GM19452 (cell line): ENCODE results near the gene LACRT.

ENCODE experiments used
- ATAC-seq: cut with Tn5 transposase; IDR thresholded peaks from one replicate; pipeline ENCODE4 v1.9.1; 2021; ENCODE audit not compliant: unreplicated experiment

LACRT gene

DNA sequence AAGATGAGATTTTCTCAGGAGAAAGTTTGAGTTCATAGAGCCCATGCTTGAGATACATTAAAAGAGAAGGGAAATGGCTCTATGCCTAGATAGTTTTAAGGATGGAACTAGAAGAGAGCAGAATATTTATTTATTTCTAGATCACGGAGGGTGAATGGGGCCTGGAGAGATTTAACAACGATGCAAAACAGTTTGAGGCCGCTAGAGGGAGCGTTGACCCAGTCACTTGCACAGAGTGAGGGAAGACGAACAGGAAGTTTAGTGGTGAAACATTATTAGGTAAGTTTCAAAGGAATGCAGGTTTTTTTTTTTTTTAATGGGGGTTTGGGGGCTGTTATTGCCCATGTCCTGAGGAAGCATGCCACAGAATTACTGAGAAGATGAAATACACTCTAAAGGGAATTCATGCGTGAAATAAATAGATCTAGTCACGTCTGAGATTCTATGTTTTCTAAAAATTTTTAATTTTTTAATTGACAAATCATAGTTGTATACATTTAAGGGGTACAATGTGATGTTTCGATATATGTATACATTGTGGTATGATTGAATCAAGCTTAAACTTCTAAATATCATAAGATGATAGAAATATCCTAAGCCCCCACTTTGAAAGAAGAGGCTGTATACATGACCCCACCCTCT is 31.4 kb downstream of the LACRT start:
- ATAC-seq: peak; percentile 91

DNA sequence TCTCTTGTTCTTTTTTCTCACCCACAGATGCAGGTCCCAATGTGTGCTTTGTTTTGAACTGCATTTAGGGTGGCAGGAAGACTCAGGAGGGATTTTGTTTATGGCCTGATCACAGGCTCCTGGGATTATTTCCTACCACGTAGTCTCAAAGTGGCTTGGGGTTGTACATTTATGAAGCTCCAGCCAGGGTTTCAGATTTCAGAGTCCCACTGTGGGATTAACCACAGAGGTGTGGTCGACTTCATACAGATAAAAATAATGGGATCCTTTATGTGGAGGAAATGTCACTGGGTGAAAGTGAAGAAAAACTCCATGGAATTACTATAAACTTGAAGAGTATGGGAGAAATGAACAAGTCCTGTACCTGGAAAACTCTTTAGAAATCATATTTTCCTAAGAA is 32.0 kb downstream of the LACRT start:
- ATAC-seq: no peak

DNA sequence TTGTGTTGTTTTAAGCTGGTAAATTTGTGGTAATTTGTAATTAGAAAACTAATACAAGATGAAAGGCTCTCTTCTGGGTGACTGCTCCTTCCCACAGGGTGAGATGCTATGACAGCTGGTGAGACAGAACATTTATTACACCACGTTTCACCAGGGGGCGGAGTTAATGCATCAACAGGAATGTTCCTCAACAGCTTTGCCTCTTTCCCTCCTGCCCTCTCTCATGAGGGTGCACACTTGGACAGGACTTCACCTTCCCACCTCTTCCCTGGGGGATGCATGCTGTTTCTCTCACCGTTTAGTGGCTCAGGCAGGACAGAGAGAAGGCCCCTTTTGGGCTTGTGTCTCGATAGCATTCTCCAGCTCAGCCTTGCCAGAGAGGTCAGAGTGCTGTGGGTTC is 32.9 kb downstream of the LACRT start:
- ATAC-seq: no peak

DNA sequence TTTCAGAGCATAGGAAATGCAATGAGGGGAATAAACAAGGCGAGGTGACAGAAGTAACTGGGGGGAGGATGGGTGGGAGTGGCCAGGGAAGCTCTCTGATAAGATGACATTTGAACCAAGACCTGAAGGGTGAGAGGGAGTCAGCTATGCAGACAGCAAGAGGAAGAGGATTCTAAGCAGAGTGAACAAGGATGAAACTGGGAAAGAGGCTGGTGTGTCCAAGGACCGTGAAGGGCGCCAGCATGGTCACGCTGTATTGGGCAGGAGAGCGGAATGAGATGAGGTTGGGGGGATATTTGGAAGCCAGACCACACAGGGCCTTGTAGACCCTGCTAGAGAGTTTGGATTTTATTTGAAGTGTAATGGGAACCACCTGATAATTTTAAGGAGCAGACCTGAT is 35.7 kb downstream of the LACRT start:
- no peak for ATAC-seq

DNA sequence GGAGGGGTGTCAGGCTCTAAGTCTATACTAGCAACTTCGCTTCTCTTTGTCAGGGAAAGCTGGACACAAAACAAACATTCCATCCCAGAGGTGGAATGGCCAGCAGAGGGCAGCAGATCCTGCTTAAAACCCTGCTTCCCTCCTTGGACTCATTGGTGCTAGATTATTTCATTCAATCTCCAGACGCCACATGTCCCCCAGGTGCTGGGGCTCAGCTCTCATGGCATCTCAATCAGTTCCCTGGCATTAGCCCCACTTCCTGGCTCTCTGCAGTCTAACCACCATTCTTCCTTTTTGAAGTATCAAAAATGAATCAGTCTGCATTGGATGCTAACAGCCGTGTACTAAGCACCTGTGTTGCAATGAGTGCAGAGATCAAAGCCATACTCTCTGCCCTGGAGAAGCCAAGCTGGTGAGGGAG is 38.2 kb downstream of the LACRT start:
- no peak for ATAC-seq

DNA sequence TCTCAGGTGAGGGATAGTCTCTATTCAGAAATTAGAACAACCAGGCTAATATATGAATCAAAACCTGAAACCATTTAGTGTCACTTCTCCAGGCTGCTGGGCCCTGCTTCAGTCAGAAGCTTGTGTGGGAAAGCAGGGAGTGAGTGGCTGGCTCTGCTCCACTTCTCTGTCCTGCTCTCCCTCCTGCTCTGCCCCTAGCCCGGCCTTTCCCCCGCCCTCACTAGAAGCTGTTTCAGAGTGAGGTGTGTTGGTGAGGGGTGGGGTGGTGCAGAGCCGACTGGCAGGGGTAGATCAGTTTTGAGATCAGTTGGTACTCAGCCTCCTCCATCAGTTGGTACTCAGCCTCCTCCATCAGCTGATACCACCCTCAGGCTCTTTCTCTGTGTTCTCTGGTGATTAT is 39.2 kb downstream of the LACRT start:
- no peak for ATAC-seq

DNA sequence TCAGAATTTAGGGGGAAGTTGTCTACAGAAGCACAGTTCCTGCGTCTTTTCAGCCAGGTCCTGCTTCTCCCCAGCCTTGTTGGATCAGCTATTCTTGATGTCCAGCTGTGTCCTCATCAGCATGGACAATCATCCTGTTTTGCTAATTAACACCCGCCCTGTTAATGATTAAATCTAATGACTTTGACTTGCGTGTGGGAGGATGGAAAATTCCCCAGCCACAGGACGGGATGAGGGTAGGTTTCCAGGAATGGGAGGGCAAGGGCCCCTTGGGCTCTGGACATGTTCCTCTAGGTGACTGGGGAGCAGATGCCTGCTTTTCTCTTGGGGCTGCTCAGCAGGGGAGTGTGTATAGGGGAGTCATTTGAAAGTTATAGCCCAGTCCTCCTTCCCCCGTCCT is 41.0 kb downstream of the LACRT start:
- no peak for ATAC-seq

DNA sequence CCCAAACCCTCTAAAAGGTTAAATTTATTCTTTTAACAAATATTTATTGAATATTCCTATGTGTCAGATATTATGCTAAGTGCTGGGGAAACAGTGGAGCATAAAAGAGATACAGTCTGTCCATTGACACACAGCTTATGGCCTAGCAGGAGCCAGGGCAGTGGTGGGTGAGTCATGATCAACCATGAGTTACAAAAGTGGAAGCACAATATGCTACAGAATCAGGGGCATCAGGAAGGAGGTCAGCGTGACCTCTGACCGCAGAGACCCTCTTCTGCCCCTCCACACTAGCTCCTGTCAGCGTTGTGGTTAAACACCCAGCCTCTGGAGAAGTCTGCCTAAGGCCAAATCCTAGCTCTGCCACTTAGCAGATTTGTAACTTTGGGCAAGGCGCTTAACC is 41.6 kb downstream of the LACRT start:
- no peak for ATAC-seq

DNA sequence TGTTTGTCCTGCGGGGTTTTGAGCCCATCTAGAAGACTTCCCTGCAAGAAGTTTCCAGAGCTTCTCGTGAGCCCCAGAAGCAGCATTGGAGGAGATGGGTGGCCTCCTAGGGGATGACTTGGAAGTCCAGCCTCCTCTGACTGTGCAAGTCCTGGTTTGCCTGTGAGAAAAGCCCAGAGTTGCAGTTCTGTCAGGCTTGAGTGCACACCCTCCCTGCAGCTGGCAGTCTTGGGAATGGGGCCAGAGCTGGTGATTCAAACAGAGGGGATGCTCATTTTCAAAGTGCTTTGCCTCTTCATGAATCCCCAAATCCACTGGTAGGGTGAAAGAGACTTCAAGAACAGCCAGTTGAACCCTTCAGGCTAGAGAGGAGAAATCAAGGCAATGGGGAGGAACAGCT is 42.4 kb downstream of the LACRT start:
- ATAC-seq: no peak

DNA sequence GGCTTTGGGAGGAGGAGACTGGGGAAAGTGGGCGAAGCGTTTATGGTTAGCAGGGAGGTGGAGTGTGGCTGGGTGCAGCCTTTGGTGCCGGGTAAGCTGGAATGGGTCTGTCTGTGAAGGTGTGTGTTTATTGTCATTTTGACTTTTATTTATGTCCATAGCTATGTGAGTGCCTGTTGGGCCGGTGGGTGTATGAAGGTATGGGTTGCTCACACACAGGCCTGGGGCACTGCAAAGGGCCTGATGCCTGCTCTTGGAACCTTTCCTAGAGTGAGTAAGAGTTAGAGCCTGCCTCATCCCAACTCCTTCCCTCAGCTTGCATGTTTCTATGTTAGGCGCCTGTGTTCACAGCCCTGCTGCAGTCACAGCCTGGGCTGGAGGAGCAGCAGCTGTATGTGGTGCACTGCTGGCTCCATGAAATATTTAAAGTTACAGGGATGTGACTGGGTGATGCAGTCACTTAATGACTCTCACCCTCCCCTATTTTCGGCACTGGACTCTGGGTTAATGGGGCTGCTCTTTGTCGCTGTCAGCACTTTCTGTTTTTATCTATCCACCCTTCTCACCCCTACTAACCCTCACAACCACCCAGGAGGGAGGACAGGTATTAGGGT is 43.6 kb downstream of the LACRT start:
- no peak for ATAC-seq

DNA sequence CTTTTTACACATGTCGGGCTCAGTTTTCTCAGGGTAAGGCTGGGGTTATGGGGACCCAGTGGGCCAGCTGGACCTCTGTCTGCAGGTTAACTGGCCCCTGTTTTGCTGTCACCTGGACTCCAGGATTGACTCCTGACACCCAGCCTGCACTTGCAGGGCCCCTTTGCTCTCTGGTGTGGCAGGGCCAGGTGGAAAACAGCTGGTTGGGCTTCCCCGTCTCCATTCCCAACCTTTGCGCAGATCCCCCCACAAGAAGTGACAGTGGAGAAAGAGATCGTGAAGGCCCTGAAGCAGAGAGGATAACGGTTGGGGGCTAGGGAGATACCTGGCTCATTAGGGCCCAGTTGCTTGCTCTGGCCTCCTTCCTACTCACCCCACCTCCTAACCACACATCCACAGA is 44.7 kb downstream of the LACRT start:
- no peak for ATAC-seq

DNA sequence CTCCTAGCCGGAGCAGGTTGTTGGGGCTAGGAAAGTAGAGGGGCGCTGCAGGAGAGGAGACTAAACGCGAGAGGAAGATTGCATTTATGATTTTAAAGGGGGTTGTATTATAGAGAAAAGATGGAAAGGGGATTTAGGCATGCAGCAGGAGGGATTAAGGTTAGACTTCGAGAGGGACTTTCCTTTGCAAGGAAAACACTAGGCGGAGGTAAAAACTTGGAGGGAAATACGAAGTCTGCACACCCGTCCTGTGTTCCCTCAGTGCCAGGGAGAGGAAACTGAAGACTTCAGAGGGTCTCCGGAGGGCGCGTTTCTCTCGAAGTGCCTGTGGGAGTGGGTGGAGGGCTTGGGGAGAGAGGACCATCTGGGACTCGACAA is 45.8 kb downstream of the LACRT start:
- ATAC-seq: no peak

DNA sequence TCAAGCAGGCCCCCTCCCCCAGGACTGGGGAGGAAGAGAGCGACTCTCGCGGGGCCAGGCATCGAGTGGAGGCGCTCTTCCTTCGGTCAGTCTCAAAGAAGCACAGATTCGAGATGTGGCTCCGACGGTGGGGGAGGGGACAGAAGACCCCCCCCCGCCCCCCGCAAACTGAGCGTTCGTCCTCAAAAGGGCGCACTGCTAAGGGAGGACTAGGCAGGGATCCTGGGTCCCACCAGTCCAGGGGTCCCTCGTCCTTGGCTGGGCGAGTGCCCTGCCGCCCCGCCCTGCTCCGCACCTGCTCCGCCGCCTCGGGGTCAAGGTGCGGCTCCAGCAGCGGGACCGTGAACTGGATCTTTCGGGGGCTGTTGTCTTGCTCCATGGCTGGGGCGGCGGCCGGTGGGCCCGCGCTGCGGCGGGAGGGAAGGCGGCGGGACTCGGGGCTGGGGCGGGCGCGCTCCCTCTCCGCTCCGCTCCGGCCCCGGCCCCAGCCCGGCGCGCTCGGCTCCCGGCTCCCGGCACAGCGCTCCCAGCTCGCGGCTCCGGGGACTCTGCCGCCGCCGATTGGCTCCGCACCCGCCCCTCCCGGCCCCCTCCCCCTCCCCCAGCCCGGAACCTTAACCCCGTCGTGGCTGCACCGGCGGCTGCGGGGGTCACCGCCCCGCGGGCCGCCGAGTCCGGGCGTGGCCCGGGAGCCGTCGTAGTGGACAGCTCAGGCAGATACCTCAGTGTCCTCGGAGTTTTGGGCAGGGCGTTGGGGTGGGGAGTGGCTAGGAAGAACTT is 46.4 kb downstream of the LACRT start, which contains the start of gene PPP1R1A:
PPP1R1A (minus strand) TSS at position 550 of the 780 bp plus-strand sequence; CDS start at position 379, 171 bp downstream.
- no peak for ATAC-seq

DNA sequence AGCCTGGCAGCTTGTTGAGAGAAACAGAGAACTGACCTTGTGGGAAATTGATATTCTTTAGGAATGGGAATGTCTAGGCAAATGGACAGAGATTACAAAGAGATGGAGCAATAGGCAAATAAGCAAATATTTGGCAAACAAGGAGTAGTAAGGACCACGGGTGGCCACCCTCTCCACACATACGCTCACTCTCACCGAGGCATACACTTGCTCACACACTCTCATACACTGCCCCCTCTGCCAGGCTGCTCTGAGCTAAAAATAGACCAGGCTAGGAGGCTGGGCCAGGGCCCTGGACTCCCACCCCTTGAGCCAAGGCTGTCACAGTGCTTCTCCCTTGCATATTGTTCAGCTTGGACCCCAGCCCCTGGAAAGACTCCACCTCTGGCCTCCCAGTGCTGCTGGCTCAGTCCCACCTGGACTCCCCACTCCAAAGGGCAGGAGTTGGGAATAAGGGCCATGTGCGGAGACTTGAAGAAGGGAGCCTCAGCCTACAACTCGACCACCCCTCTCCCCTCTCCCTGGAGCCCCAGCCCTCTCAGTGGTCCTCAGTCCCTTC is 47.3 kb downstream of the LACRT start:
- ATAC-seq: no peak

DNA sequence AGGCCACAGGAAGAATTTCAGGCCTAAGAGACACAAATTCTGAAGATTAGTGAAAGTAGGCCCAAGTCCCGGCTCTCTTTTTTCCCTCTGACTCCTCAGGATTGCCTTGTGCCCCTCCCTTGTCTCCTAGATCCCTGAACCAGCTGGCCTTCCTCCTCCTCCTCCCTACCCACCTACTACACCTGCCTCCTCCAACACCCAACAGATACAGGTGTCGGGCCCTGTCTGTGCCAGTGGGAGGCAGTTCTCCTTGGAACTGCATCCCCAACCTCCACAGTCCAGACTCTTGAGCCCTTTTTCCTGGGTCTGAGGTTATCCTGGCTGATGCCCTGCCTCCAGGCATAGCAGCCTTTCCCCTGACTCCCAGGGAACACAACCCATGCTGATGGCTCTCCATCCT is 48.1 kb downstream of the LACRT start:
- no peak for ATAC-seq

DNA sequence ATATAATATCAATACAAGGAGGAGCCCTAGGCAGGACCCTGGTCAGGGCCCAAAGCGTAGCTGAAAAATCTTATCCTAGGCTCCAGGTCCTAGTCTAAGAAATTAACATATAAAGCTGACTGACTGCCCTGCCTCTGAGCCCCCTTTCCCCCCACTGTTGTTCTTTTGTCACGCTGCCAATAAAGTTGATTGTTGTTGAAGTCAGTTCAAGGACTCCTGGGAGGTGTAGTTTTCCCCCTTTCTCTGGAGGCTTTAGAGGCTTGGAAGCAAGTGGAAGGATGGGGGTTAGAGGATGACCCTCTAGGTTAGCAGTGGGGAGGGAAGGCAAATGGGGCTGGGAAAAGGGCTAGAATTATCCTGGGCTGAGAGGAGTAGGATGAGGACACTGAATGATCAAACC is 49.5 kb downstream of the LACRT start:
- ATAC-seq: no peak

DNA sequence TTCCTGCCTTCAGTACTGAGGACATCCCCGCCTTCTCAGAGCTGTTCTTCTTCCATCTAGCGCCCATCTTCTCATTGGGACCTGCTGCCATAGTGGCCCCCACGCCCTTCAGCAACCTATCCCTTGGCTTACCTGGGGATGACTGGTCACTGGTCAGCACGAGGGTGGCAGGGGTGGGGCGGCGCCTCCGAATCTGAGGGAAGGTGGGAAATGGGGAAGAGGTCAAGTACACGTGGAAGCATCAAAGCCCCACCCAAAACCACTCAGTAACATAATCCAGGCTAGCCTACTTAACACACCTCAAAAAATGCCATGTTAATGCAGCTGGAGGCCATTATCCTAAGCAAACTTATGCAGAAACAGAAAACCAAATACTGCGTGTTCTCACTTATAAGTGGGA is 50.6 kb downstream of the LACRT start:
- no peak for ATAC-seq

DNA sequence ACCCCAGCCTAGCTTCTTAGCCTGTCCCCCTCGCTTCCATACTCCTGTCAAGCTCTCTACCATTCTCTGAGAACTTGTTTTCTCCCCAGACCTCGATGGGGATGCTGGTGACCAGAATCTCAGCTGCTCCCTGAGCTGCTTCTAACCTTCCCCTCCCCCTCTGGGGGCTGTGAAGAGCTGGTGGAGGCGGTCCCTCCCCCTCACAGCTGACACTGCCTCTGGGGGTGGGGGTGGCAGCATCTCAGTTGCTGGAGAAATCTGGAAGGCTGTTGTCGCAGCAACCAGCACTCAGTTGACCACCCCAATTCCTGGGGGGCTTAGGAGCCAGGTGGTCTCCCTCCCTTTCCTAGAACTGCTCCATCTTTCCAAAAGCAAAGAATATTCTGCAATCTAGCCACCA is 51.0 kb downstream of the LACRT start:
- no peak for ATAC-seq

DNA sequence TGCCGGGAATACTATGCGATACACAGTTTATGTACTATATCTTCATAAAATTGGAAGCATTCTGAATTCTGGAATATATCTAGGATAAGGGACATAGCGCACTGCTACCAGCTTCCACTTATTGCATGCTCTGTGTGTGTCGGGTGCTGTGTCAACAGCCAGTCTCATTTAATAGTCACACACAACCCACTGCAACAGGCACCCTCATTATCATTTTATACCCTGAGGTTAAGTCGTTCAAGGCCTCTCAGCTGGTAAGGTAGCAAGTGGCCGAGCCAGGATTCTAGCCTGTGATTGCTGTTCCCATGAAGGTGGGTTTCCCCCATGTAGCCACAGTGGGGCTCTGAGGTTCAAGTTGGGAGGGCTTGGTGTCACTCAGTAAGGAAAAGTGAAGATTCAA is 53.3 kb downstream of the LACRT start:
- ATAC-seq: no peak
